ENCODE data around the gene TET3.
A peak's percentile ranks its signal among the peaks of the same experiment; 100 is the strongest.

Gene TET3

DNA sequence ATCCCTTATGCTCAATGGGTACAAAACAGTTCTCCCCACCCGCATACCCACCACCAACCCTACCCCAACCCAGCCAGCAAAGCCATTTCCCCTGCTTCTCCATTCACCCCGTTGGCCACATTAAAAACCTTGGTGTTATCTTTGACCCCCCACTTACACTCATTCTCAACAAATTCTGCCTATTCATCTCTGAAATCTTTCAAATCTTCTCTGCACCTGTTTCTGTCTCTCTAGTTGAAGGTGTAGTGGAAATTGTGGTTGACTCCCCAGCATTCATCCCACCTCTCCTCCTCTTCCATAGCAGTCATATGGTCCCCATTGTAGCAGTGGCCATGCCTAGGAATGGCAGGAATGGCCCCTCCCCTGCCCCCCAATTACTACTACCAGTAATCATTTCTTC, 20.5 kb upstream of the TET3 start:
- DNase-seq (ENCODE audit: low read depth) = no peak

DNA sequence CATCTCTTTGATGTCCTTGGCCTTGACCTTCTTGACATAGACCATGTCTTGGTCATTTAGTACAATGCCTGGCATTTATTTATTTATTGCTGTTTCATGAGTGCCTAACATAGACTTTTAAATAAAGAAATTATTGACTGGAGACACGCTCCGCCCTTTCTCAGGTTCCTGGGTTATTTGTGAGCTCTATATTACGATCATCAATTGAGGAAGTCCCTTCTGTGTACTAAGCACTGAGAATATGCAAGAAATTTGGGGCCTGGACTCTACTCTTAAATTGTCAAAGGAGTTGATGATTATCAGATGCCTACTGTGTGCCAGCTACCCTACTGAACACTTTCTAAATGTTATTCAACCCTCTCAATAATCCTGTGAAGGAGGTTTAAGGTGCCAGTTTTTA, 19.7 kb upstream of the TET3 start:
- DNase-seq (ENCODE audit: low read depth) = no peak

- DNase-seq (ENCODE audit: low read depth) = no peak
These were observed 16.3 kb upstream of the TET3 start for GRCh38 chr2:73968357-73968937.

GRCh38 chr2:73969356-73969755, 15.4 kb upstream of the TET3 start:
- no peak for DNase-seq (ENCODE audit: low read depth)

GRCh38 chr2:73970141-73970803, 14.4 kb upstream of the TET3 start:
- no peak for DNase-seq (ENCODE audit: low read depth)

DNA sequence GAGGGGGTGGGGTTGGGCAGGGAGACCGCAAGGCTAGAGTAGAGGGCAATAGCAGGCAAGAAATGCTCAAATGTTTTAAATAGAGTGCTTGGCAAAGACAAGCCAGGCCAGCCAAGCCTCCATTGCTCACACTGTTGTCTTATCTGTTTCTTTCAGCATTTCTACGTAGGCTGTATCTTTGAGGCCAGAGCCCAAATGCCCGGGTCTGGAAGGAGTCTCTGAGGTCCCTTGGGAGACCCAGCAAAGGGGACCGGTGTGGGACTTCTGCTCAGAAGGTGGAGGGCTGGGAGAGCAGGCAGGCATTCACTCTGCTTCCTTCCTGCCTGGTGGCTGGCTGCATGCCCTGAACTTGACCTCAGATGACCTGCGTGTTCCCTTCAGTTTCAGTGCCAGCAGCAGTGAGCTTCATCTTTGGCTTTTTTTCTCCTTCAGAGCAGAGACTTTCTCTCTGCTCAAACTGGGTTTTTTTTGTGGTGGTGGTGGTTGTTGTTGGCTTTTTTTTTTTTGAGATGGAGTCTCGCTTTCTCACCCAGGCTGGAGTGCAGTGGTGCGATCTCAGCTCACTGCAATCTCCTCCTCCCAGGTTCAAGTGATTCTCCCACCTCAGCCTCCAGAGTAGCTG, 13.7 kb upstream of the TET3 start:
- DNase-seq (ENCODE audit: low read depth) = no peak

DNA sequence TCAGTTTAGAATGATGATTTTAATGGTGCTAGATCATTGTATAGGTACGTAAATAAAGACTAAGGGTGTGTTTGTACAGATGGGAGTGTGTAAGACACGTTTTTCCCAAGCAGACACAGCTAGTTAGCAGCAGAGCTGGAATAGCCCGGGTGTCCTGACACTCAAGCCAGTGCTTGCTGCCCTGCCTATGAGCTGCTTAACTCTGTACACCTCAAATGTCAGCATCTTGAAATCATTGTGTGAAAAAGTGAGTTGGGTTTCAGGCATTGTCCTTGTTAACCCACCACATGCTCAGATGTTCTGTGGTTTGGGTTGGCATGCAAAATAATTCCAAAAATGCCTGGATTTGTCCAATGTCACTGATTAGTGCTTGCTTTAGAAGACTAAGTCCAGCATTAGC, 13.0 kb upstream of the TET3 start:
- no peak for DNase-seq (ENCODE audit: low read depth)

GRCh38 chr2:73972846-73973245, 11.9 kb upstream of the TET3 start:
- DNase-seq (ENCODE audit: low read depth) = no peak

GRCh38 chr2:73975731-73976130, 9.0 kb upstream of the TET3 start:
- no peak for DNase-seq (ENCODE audit: low read depth)

DNA sequence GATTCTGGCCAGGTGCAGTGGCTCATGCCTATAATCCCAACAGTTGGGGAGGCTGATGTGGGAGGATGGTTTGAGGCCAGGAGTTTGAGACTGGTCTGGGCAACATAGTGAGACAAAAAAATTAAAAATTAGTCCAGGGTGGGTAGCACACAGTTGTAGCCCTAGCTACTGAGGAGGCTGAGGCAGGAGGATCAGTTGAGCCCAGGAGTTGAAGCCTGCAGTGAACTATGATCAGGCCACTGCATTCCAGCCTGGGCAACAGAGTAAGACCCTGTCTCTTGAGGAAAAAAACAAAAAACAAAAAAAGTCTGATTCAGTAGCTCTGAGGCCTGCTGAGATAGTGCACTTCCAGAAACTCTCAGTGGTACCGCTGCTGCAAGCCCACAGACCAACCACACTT, 7.9 kb upstream of the TET3 start:
- DNase-seq (ENCODE audit: low read depth) = no peak

GRCh38 chr2:73977466-73977865, 7.2 kb upstream of the TET3 start:
- no peak for DNase-seq (ENCODE audit: low read depth)

GRCh38 chr2:73979021-73979420, 5.7 kb upstream of the TET3 start:
- no peak for DNase-seq (ENCODE audit: low read depth)

DNA sequence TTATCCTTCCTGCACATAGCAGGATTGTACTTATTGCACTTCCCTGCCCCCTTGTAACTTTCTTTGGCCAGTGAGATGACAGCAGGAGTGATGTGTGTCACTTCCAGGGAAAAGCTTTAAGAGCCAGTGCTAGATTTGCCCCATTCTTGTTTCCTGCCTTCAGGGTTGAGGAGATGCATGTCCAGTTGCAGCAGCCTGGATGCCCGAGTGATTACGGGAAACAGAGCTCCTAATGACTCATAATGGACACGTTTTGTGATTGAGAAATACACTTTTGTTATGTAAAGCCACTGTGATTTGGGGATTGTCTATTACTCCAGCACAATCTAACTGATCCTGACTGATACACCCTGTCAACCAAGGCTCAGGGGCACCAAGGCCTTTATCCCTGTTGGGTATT, 5.0 kb upstream of the TET3 start:
- DNase-seq (ENCODE audit: low read depth) = peak; percentile 71

DNA sequence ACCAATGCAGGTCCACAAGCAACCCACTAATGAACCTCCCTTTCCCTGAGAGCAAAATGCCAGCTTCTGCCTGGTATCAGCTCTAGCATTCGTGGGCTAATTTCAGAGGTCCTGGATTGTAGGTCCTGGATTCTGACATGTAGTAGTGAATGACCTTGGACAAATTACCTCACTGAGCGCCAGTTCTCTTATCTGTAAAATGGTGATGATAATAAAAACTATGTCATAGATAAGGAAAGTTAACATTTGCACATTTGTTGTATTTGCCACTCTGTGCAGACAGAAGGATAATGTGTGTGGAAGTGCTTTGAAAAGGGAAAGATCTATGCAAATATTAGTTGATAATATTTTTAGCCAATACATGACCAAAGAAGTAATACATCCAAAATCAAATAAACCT, 4.1 kb upstream of the TET3 start:
- no peak for DNase-seq (ENCODE audit: low read depth)

GRCh38 chr2:73981081-73982001, 3.4 kb upstream of the TET3 start:
- DNase-seq (ENCODE audit: low read depth) = no peak

GRCh38 chr2:73982140-73982617, 2.5 kb upstream of the TET3 start:
- no peak for DNase-seq (ENCODE audit: low read depth)

DNA sequence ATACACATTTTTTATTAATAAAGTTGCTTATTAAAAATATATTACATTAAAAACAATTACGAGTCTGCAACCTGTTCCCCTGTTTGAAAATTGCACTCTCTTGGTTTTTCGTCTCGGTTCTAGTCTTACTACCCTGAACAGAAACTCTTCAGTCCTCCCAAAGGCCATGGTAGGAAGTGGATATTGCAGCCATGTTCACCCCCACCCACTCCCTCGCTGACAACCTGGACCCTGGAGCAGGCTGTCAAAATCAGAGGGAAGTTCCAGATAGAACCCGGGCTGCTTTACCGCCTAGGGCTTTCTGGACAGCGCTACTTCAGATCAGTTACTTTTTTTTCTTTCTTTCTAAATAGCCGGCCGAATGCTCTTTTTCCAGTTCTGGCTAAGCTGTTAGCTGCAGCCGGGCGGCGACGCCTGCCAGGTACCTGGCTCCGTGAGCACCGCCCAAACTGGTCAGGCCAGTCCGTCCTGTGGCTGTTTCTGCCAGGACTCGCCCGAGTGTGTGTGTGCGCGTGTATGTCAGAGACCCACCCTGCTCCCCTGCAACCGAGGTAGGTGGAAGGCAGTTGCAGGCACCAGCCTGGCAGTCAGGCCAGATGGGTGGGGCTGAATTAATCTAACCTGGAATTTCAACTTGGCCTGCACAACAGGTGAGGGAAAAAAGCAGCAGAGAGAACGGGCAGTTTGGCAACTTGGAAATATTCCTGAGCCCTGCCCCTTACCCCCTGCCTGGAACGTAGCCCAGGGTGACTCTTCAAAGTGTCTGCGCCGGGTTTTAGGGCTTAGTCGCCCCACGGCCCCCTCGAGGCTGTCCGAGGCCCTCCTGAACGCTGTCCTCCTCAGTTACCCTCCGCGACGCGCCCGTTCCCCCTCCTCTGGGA, 1.1 kb upstream of the TET3 start:
- DNase-seq (ENCODE audit: low read depth) = no peak

DNA sequence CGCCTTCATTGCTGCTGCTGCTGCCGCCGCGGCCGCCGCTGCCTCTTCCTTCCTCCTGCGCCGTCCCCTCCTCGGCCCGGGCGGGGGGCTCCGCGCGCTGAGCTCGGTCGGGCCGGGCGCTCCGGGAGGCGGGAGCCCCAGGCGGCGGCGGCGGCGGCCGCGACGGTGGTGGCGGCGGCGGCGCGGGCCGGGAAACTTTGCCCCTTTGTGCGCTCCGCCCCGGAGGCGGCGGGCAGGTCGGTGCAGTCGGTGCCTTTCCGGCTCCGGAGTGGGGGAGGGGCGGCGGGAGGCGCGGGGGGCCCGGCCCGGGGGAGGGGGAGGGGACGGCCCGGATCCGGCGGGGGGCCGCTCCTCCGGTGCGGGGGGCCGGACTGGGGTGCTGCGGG, 205 bp downstream of the TET3 start:
- no peak for DNase-seq (ENCODE audit: low read depth)

DNA sequence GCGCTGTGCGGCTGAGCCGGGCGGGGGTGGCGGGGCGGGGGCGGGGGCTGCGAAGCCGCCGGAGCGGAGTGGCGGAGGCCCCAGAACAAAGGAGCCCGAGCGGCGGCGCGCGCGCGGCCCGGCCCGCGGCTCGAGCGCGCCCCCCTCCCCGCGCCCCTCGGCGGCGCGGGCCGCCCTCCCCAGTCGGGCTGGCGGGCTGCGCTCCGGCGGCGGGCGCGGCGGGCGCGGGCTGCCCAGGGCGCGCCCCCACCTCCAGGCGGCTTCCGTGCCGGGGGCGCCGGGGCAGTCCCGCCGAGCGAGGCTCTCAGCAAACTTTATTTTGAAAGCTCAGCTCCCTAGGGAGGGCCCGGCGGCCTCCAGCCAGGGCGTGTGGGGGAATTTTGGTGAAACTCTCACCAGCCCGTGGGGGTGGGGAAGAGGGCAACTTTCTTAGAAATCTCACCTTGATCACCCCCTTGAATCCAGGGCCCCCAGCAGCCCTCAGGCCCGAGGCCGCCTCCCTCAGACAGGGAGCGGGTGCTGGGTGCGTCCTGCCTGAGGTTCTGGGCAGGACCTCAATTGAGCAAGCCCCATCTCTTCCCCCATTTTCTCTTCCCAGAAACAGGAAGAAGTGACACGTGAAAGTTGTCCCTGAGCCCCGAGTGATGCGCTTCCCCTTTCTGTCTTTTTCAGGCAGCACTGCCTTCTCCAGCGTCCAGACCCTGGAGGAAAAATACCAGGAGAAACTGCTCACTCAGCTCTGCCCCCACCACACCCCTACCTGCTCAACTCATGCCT, 786 bp downstream of the TET3 start:
- no peak for DNase-seq (ENCODE audit: low read depth)

DNA sequence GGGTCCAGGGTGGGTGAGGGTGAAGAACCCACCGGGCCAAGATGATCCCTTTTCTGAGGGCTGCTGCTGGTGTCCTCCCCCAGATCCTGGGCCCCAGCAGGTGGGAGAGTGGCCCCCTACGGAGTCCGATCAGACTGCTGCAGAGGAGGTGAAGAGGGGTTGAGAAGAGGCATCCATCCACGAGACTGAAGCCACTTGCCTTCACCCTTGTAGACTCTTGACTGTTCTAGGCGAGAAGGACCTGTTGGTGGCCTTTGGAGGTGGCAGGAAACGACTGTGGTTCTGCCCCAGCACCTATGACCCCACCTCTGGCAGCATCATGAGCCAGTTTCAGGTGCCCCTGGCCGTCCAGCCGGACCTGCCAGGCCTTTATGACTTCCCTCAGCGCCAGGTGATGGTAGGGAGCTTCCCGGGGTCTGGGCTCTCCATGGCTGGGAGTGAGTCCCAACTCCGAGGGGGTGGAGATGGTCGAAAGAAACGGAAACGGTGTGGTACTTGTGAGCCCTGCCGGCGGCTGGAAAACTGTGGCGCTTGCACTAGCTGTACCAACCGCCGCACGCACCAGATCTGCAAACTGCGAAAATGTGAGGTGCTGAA, 1.5 kb downstream of the TET3 start:
- DNase-seq (ENCODE audit: low read depth) = no peak

Data from HS-5 (cell line).